Activated CD4-positive, alpha-beta memory T cell treated with anti-CD3 and anti-CD28 coated beads for 36 hours (primary cell): Measurements from ENCODE around the gene TSHZ2. TPM values are rescaled to one million over a fixed set of nuclear protein-coding genes. Genes with fewer than 3 reads are reported as not detected.

Source experiments
- CTCF ChIA-PET: fragments of 350-600 bp; sonication (Branson Sonifier 250); formaldehyde crosslinking; loops from one replicate; lab custom pipeline; 2021; ENCODE audit warnings: antibody characterized with exemption, inconsistent platforms; lab: Charles Lee
- POLR2A ChIA-PET: fragments of 350-600 bp; sonication (Branson Sonifier 250); formaldehyde crosslinking; loops from one replicate; lab custom pipeline; 2021; ENCODE audit warnings: antibody characterized with exemption; lab: Charles Lee
- DNase-seq: peaks from one replicate; pipeline ENCODE4 v3.0.0-alpha.2; 2020
- H3K27ac Mint-ChIP-seq: one replicate; pipeline ENCODE4 v1.8.0; 2021; ENCODE audit warnings: mixed read lengths
- H3K27me3 Mint-ChIP-seq: one replicate; pipeline ENCODE4 v1.8.0; 2021; ENCODE audit warnings: mixed read lengths
- H3K36me3 Mint-ChIP-seq: one replicate; pipeline ENCODE4 v1.8.0; 2021; ENCODE audit warnings: mixed read lengths
- H3K4me1 Mint-ChIP-seq: one replicate; pipeline ENCODE4 v1.8.0; 2021; ENCODE audit warnings: low read depth, mixed read lengths
- H3K4me3 Mint-ChIP-seq: one replicate; pipeline ENCODE4 v1.8.0; 2021; ENCODE audit warnings: mild to moderate bottlenecking, mixed read lengths
- H3K9me3 Mint-ChIP-seq: one replicate; pipeline ENCODE4 v1.8.0; 2021; ENCODE audit warnings: mixed read lengths
- intact Hi-C: fragments of 100-400 bp; cut with micrococcal nuclease; formaldehyde crosslinking; loops from one replicate; pipeline ENCODE4 v1.15.1; 2023
- total RNA-seq, 2 experiments: library from RNA; stranded (reverse); gene quantifications; one replicate each; pipeline ENCODE4 v1.2.3, GENCODE V29; 2021

Gene TSHZ2
- total RNA-seq, 2 experiments from 2014 or later = 28.9 to 36.0 TPM

DNA sequence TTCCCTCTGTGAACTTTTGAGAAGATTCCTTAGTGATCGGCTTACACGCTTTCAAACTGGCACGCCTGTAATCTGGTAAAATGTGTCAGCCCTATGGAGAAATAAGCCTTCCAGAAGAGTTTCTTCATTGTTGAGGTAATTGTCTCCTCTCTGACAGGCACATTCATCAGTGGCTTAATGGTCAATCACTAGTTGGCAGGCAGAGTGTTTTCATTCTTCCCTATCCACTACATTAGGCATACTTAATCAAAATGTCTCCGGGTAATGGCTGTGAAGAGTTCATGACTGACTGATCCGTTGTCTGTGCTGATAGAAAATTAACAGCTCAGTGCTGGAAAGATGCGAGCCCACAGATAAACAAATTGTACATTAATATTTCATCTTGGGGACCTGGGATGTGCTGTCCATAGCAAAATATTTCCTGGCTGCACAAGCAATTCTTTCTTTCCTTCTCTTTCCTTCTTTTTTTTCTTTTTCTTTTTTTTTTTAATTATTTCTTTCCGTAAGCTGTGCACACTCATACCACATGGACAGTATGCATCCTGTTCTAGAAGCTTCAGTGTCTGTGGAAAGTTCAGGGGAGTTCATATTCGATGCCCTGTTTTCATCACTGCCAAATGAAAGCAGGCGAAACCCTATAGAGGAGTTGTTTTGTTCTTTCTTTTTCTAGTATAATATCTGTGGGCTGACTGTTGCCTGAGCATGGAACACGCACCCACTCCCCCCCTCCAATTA is 31.4 kb downstream of the TSHZ2 start:
- Mint-ChIP-seq H3K27me3 (no peaks in the 10 kb centered on the region), H3K9me3 (no peaks in the 10 kb centered on the region), H3K4me3 (no peak overlapping the region), H3K27ac (peak overlapping the region; percentile 71), H3K4me1 (peaks cover 70% of the 10 kb centered on the region), H3K36me3 (peaks cover 24% of the 10 kb centered on the region)
- no peak for DNase-seq
- intact Hi-C loops = no loop called here
- ChIA-PET POLR2A (interaction anchor here (0.7 to 4.1 kb wide), 2 partner anchors 29 to 83 kb away, joined by 3 to 45 read pairs; no protein-coding TSS in a partner anchor), CTCF (no interaction called here)

DNA sequence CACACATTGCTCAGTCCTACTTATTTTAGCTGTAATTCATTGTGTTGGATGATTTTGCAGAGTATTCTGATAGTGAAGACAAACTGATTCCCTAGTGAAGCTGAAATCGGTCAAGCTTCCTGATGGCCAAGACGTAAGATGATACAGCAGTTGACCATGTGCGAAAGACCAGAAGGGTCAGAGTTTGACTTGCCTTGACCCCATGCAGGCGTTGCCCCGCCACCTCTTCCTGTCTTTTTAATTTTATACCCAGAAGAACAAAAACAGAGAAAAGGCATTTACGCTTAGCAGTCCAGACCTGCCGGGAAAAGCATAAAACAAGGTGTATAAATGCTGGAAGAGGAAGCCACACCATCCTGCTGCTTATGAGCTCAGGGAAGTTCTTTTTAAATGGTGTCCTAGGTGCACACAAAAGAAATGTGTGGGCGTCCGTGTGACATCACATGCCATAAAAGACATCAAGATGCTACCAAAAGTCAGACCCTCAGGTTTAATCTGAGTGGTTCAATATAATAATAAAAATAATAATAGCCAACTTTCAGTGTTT is 32.2 kb downstream of the TSHZ2 start:
- intact Hi-C loops = no loop called here
- Mint-ChIP-seq H3K9me3 (no peaks in the 10 kb centered on the region), H3K36me3 (peaks cover 20% of the 10 kb centered on the region), H3K4me1 (peaks cover 62% of the 10 kb centered on the region), H3K27me3 (no peaks in the 10 kb centered on the region), H3K27ac (peak overlapping the region; percentile 71), H3K4me3 (no peak overlapping the region)
- DNase-seq = no peak
- ChIA-PET CTCF (no interaction called here), POLR2A (no interaction called here)

DNA sequence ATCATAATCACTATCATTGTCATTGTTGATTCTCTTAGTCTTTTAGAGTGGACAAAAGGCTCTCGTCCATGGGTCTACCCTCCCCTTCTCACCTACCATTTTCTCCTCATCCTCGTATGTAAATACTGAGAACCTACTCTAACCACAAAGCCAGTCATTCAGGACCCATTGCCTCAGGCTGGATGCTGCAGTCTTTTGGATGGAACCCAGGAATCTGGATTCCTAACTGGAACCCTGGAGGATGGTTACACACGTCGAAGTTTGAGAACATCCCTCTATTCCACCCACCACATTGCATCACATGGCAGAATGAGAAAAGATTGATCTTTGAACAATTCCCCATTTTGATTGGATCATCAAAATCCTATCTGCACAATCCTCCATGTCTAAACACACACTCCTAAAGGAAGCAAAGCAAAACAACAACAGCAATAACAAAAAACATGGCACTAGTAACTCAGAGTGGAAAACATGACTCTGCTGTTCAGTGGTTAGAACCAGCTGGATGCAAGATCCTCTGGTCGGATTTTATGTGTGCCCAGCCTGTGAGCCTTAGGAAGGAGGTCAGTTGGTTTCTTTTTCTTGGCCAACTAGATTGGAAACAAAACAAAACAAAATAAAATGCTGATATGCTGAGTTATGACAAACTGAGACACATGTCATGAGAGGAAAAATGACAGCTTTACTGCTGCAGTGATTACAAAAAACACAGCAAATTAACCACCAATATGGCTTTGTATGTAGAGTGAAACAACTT is 38.0 kb downstream of the TSHZ2 start:
- ChIA-PET POLR2A (no interaction called here), CTCF (no interaction called here)
- Mint-ChIP-seq H3K4me3 (no peak overlapping the region), H3K9me3 (peaks cover 21% of the 10 kb centered on the region), H3K4me1 (peaks cover 54% of the 10 kb centered on the region), H3K27me3 (no peaks in the 10 kb centered on the region), H3K36me3 (peaks cover 55% of the 10 kb centered on the region), H3K27ac (no peak overlapping the region)
- no peak for DNase-seq
- intact Hi-C loops = no loop called here

DNA sequence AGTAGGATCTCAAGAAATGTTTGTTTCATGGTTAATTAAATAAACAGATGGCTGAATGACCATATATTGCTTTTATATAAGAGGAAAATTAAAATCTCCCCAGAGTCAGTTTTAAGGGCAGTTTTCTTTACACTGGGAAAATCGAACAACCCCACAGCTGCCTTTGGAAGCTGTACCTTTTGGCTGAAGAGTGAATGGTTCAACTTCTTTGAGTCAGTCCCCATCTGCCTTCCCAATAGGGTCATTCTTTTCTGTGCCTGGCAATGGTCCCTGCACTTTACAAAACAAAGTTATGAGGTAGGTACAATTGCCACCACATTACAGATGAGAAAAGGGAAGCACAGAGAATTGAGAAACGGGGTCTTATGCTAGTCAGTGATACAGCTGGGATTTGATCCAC is 39.5 kb downstream of the TSHZ2 start:
- Mint-ChIP-seq H3K36me3 (peaks cover 59% of the 10 kb centered on the region), H3K9me3 (peaks cover 28% of the 10 kb centered on the region), H3K27me3 (no peaks in the 10 kb centered on the region), H3K4me3 (no peak overlapping the region), H3K4me1 (peaks cover 52% of the 10 kb centered on the region), H3K27ac (no peak overlapping the region)
- ChIA-PET CTCF (no interaction called here), POLR2A (no interaction called here)
- intact Hi-C loops = no loop called here
- no peak for DNase-seq

DNA sequence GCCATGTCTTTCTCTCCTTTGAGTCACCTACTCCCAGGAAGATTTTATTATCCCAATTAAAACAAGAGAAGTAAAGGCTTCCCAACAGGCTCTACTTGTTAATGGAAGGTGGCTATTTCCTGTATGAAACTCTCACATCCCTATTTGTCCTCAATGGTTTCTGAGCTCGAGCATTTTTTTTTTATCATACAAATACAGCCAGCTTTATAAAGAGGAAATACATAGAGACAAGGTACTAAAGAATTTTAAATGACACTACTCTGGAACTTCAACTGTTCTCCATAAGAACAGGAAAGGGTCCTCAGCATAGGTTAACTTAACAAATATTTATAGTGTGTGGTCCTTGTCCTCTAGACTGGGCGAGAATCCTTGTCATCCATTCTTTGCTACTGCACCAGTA is 41.0 kb downstream of the TSHZ2 start:
- no peak overlapping the region for H3K4me3 Mint-ChIP-seq
- peaks cover 1% of the 10 kb centered on the region for H3K27me3 Mint-ChIP-seq
- CTCF ChIA-PET = interaction anchor here (1.2 kb wide), 1 partner anchor 16 kb away, joined by 3 read pairs; no protein-coding TSS in a partner anchor
- peaks cover 54% of the 10 kb centered on the region for H3K4me1 Mint-ChIP-seq
- peaks cover 35% of the 10 kb centered on the region for H3K9me3 Mint-ChIP-seq
- DNase-seq = no peak
- POLR2A ChIA-PET = interaction anchor here (1.0 kb wide), 1 partner anchor 9 kb away, joined by 3 read pairs; no protein-coding TSS in a partner anchor
- peaks cover 58% of the 10 kb centered on the region for H3K36me3 Mint-ChIP-seq
- H3K27ac Mint-ChIP-seq = no peak overlapping the region
- intact Hi-C loops = no loop called here

DNA sequence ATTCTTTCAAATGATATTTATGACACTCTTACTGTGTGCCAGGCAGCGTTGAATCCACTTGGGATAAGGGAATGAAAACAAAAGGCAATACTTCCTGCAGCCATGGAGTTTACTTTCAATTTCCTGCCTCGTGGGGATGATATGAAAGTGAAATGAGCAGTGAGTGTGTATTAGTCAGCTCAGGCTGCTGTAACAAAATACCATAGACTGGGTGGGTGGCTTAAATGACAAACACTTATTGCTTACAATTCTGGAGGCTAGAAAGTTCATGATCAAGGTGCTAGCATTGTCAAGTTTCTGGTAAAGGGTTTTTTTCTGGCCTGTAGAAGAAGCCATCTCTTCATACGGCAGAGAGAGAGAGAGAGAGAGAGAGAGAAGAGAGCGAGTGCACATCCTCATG is 41.7 kb downstream of the TSHZ2 start:
- ChIA-PET POLR2A (interaction anchor here (1.0 kb wide), 1 partner anchor 8 kb away, joined by 3 read pairs; no protein-coding TSS in a partner anchor), CTCF (no interaction called here)
- peaks cover 1% of the 10 kb centered on the region for H3K27me3 Mint-ChIP-seq
- H3K9me3 Mint-ChIP-seq = peaks cover 35% of the 10 kb centered on the region
- peaks cover 58% of the 10 kb centered on the region for H3K4me1 Mint-ChIP-seq
- intact Hi-C loops = no loop called here
- H3K4me3 Mint-ChIP-seq = no peak overlapping the region
- H3K27ac Mint-ChIP-seq = peak overlapping the region; percentile 78
- H3K36me3 Mint-ChIP-seq = peaks cover 58% of the 10 kb centered on the region
- no peak for DNase-seq

DNA sequence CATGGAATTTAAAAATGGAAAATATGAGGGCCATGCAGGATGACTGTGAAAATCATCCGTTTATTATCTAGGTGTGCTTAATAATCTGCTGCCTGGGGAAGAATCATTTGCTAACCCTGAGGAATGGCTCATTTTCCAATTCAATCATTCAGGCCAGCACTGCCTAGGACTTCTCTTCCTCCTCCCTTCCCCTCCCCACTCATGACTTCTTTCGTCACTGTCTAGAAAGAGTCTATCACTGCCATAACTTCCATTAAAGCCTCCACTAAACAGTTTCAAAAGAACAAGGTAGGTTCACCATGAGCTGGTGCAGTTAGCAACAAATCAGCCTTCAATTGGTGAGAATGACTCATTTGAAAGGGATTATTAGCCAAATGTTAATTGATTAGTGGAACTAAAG is 43.9 kb downstream of the TSHZ2 start:
- Mint-ChIP-seq H3K27ac (no peak overlapping the region), H3K36me3 (peaks cover 61% of the 10 kb centered on the region), H3K27me3 (peaks cover 1% of the 10 kb centered on the region), H3K4me3 (no peak overlapping the region), H3K4me1 (peaks cover 69% of the 10 kb centered on the region), H3K9me3 (peaks cover 35% of the 10 kb centered on the region)
- intact Hi-C loops = no loop called here
- no peak for DNase-seq
- ChIA-PET POLR2A (no interaction called here), CTCF (no interaction called here)

DNA sequence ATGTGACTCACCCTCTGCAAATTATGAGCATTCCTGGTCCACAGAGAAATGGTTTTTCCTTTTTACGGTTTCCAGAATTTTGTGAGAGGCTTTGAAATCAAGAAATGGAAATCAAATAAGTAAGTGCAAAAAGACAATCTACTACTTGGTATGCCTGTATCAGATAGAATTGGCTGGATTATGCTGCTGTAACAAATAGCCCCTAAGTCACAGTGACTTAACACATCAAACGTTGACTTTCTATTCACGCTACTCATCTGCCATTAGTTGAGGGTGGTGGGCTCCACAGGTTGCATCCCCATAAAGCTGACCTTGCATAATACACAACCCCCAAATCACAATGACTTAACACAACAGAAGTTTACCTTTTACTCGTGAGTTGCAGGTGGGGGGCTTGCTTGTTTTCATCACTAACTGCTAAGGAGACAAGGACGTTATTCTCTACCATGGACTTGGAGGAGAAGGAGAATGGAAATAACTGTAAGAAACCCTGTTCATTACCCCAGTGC is 44.4 kb downstream of the TSHZ2 start:
- H3K36me3 Mint-ChIP-seq = peaks cover 62% of the 10 kb centered on the region
- ChIA-PET CTCF (no interaction called here), POLR2A (no interaction called here)
- no peak overlapping the region for H3K4me3 Mint-ChIP-seq
- H3K27ac Mint-ChIP-seq = no peak overlapping the region
- H3K9me3 Mint-ChIP-seq = peaks cover 35% of the 10 kb centered on the region
- DNase-seq = no peak
- H3K4me1 Mint-ChIP-seq = peaks cover 74% of the 10 kb centered on the region
- intact Hi-C loops = no loop called here
- H3K27me3 Mint-ChIP-seq = peaks cover 1% of the 10 kb centered on the region

DNA sequence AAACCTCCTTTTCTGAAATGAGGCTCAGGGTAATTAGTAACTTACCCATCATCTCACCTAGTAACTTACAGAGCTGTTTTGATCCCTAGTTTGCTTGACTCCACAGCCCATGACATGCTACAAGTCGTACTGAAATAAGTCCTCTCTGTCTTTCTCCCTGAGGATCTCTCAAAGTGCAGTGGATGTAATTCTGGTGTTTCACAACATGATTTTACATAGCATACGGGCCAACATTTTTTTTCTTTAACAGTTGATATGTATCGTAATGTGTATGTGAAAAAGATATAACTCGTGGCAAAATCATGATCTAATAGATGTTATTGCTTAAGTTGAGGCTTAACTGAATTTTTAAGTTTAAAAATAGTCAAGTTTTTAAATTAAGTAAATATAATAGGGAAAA is 45.0 kb downstream of the TSHZ2 start:
- ChIA-PET POLR2A (no interaction called here), CTCF (no interaction called here)
- Mint-ChIP-seq H3K9me3 (peaks cover 35% of the 10 kb centered on the region), H3K4me1 (peaks cover 79% of the 10 kb centered on the region), H3K27ac (no peak overlapping the region), H3K36me3 (peaks cover 60% of the 10 kb centered on the region), H3K27me3 (peaks cover 1% of the 10 kb centered on the region), H3K4me3 (no peak overlapping the region)
- no peak for DNase-seq
- intact Hi-C loops = no loop called here

DNA sequence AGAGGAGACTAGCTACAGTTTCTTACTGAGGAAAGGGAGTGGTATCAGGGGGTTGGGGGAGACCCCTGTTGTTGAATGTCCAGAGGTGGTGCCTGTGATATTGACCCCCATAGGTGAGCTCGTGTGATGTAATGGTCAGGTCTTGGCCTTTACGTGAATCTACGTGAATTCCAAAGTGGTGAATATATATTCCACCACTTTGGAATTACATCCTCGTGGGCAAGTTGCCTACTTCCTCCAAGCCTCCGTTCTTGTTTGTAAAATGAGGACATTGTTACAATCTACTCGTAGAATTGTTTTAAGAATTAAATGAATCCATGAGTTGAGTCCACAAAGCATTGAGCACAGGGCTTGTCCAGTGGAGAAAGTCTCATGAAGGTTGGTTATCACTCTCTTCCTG is 47.3 kb downstream of the TSHZ2 start:
- DNase-seq = no peak
- H3K27me3 Mint-ChIP-seq = peaks cover 1% of the 10 kb centered on the region
- no peak overlapping the region for H3K4me3 Mint-ChIP-seq
- intact Hi-C loops = no loop called here
- ChIA-PET CTCF (no interaction called here), POLR2A (interaction anchor here (0.6 to 1.3 kb wide), 3 partner anchors 41 to 45 kb away, joined by 3 to 4 read pairs (median 3); no protein-coding TSS in a partner anchor)
- H3K36me3 Mint-ChIP-seq = peaks cover 41% of the 10 kb centered on the region
- peaks cover 20% of the 10 kb centered on the region for H3K9me3 Mint-ChIP-seq
- peaks cover 79% of the 10 kb centered on the region for H3K4me1 Mint-ChIP-seq
- peak overlapping the region; percentile 75 for H3K27ac Mint-ChIP-seq

DNA sequence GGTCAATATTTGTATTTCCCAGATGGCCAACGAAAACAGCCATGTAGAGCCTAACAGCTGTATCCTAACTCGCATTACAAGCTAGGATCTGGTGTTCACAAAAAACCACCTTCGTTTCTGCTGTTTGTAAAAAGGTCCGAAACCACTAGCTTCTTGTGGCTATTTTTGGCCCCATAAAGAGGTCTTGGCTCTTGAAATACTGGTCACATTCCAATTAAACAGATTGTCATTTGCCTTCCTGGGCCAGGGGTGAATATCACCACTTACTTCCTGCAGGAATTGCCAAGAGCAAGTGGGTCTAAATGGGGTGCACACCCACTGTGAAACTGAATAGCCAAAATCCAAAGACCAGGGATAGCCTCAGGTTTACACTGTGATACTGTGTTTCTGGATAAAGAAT is 48.2 kb downstream of the TSHZ2 start:
- ChIA-PET POLR2A (no interaction called here), CTCF (interaction anchor here (0.8 kb wide), 1 partner anchor 196 kb away, joined by 4 read pairs; no protein-coding TSS in a partner anchor)
- H3K4me1 Mint-ChIP-seq = peaks cover 76% of the 10 kb centered on the region
- H3K9me3 Mint-ChIP-seq = peaks cover 13% of the 10 kb centered on the region
- H3K27ac Mint-ChIP-seq = peak overlapping the region; percentile 92
- no peak for DNase-seq
- peaks cover 1% of the 10 kb centered on the region for H3K27me3 Mint-ChIP-seq
- peaks cover 35% of the 10 kb centered on the region for H3K36me3 Mint-ChIP-seq
- no peak overlapping the region for H3K4me3 Mint-ChIP-seq
- intact Hi-C loops = loop anchor here (5.0 kb wide), 2 partner anchors 197 to 618 kb away; no protein-coding TSS in a partner anchor

DNA sequence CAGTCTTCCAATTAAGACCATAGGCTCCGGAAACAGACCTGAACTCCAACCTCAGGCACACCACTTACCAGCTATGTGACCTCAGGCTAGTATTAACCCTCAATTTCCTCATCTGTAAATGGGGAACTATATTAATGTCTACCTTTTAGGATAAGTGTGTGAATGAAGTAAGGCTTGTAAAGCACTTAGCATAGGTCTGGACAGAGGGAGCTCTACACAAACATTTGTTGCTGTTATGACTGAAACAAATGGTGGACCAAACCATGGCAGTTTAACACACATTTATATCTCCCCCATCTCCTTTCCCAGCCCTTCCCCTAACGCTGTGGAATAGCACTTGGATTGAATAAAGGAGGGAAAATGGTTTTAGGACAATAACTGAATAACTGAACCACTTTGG is 48.7 kb downstream of the TSHZ2 start:
- peak overlapping the region; percentile 92 for H3K27ac Mint-ChIP-seq
- no peak overlapping the region for H3K4me3 Mint-ChIP-seq
- POLR2A ChIA-PET = no interaction called here
- peaks cover 76% of the 10 kb centered on the region for H3K4me1 Mint-ChIP-seq
- peaks cover 32% of the 10 kb centered on the region for H3K36me3 Mint-ChIP-seq
- DNase-seq = no peak
- CTCF ChIA-PET = interaction anchor here (0.8 kb wide), 1 partner anchor 195 kb away, joined by 4 read pairs; no protein-coding TSS in a partner anchor
- H3K27me3 Mint-ChIP-seq = peaks cover 1% of the 10 kb centered on the region
- peaks cover 13% of the 10 kb centered on the region for H3K9me3 Mint-ChIP-seq
- intact Hi-C loops = loop anchor here (5.0 kb wide), 2 partner anchors 196 to 619 kb away; no protein-coding TSS in a partner anchor
